HG03439 (cell line): ENCODE data around the gene HMX2.
A peak's percentile ranks its signal among the peaks of the same experiment; 100 is the strongest.
"Not testable (repeated sequence)": the region's sequence is repeated elsewhere in the genome, so short reads cannot be mapped to it uniquely, and the experiment has no call there.

Experiments used
- ATAC-seq: cut with Tn5 transposase; IDR thresholded peaks from one replicate; pipeline ENCODE4 v1.9.1; 2021; ENCODE audit warnings: mild to moderate bottlenecking, moderate library complexity; ENCODE audit not compliant: unreplicated experiment

Gene HMX2

GRCh38 chr10:123150271-123150985, 2.5 kb downstream of the HMX2 start:
- no peak for ATAC-seq

- ATAC-seq, result no peak
These were observed 3.2 kb downstream of the HMX2 start for GRCh38 chr10:123150986-123151736.

GRCh38 chr10:123151737-123152135, 3.8 kb downstream of the HMX2 start:
- no peak for ATAC-seq

- ATAC-seq, result no peak
These were observed 5.7 kb downstream of the HMX2 start for GRCh38 chr10:123153486-123154091.

- peak; percentile 93 for ATAC-seq
These were observed 6.3 kb downstream of the HMX2 start, which contains the start of gene BUB3 for GRCh38 chr10:123154092-123154710. BUB3 (plus strand) TSS chr10:123154402; CDS start chr10:123154918, 516 bp downstream.

GRCh38 chr10:123154711-123155505, 7.0 kb downstream of the HMX2 start:
- peak; percentile 70 for ATAC-seq

- no peak for ATAC-seq
These were observed 8.1 kb downstream of the HMX2 start for GRCh38 chr10:123156078-123156477.

- ATAC-seq, result no peak
These were observed 9.3 kb downstream of the HMX2 start for GRCh38 chr10:123157210-123157609.

- ATAC-seq, result no peak
These were observed 10.7 kb downstream of the HMX2 start for GRCh38 chr10:123158682-123159081.

- ATAC-seq, result no peak
These were observed 12.5 kb downstream of the HMX2 start for GRCh38 chr10:123160311-123160980.

- ATAC-seq, result no peak
These were observed 16.4 kb downstream of the HMX2 start for GRCh38 chr10:123164319-123164718.

- no peak for ATAC-seq
These were observed 17.6 kb downstream of the HMX2 start for GRCh38 chr10:123165445-123166072.

GRCh38 chr10:123166618-123167017, 18.7 kb downstream of the HMX2 start:
- ATAC-seq, result no peak

- no peak for ATAC-seq
These were observed 23.0 kb downstream of the HMX2 start for GRCh38 chr10:123170961-123171360.

GRCh38 chr10:123171616-123172015, 23.7 kb downstream of the HMX2 start:
- ATAC-seq, result not testable (repeated sequence)

GRCh38 chr10:123175389-123176387, 27.8 kb downstream of the HMX2 start:
- no peak for ATAC-seq

GRCh38 chr10:123178390-123178789, 30.5 kb downstream of the HMX2 start:
- ATAC-seq, result not testable (repeated sequence)
